Activated CD8-positive, alpha-beta memory T cell treated with anti-CD3 and anti-CD28 coated beads, Interleukin-2, amount 50 U/mL, for 48 hours (primary cell): ENCODE measurements around the gene SEMA4A.
A peak's percentile ranks its signal among the peaks of the same experiment; 100 is the strongest.
"Not testable (repeated sequence)": the region's sequence is repeated elsewhere in the genome, so short reads cannot be mapped to it uniquely, and the experiment has no call there.

Source experiments
- DNase-seq: peaks from one replicate; pipeline ENCODE4 v3.0.0-alpha.2; 2020

The SEMA4A gene

DNA sequence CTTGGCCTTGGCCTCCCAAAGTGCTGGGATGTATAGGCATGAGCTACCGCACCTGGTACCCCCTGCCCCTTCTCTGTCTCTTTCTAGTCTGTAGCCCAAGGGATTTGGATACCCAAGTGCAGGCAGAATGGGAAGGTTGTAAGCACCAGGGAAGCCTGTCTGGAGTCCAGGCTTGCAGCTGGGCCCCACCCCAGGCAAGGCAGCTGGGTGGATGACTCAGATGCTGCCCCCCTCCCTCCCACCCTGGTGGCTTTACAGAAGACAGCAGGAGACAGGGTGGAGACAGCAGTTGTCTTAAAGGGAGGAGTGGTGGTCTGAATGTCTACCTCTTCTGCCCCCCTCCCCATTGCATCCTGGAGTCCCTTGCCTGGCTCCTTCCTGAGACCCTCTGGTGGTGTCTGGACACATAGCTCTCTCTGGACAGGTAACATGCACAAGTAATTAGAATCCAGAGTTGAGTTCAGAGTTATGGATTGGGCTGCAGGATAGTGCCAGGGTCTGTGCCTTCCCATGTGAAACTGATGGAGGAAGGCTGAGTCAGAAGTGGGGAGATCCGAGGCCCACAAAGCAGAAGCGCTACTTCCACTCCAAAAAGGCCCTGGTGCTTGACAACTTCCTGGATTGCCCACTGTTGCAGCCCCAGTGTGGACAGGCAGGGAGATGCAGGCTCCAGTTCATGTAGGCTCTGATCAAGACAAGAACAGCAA is 33.7 kb upstream of the SEMA4A start:
- DNase-seq, result peak; percentile 51

DNA sequence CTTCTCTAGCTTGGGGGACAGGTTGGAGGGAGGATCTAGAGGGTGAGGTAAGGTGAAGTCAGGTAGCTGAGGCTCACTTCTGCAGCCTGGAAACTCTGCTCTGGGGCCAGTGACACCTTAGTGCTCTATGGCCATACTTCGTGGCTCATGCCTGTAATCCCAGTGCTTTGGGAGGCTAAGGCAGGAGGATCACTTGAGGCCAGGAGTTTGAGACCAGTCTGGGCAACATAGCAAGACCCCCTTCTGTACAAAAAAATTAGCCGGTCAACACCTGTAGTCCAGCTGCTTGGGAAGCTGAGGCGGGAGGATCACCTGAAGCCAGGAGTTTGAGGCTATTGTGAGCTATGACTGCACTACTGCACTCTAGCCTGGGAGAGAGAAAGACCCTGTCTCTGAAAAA is 33.1 kb upstream of the SEMA4A start:
- DNase-seq, result no peak

GRCh38 chr1:156121005-156121404 is 32.4 kb upstream of the SEMA4A start:
- DNase-seq, result not testable (repeated sequence)

- DNase-seq, result no peak
Observed at GRCh38 chr1:156121457-156121856, 31.9 kb upstream of the SEMA4A start.

DNA sequence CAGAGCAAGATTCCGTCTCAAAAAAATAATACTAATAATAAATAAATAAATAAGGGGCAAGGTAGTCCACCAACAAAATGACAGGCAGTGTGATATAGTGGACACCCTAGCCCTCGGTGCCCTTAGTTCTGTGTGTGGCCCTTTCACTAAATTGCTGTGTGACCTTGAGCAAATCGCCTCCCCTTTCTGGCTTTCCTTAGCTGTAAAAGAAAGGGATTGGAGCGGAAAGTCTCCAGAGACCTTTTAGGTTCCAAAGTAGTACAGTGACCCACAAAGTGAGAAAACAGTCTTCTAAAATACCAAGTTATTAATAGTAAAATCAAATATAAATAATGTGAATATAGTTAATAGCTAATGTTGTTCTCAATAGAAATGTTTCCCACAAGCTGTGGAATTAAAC is 31.3 kb upstream of the SEMA4A start:
- no peak for DNase-seq

- no peak for DNase-seq
Observed at GRCh38 chr1:156122519-156123355, 30.6 kb upstream of the SEMA4A start.

- DNase-seq, result peak; percentile 83
Observed at GRCh38 chr1:156123356-156124196, 29.8 kb upstream of the SEMA4A start.

- no peak for DNase-seq
Observed at GRCh38 chr1:156124557-156125483, 28.6 kb upstream of the SEMA4A start.

DNA sequence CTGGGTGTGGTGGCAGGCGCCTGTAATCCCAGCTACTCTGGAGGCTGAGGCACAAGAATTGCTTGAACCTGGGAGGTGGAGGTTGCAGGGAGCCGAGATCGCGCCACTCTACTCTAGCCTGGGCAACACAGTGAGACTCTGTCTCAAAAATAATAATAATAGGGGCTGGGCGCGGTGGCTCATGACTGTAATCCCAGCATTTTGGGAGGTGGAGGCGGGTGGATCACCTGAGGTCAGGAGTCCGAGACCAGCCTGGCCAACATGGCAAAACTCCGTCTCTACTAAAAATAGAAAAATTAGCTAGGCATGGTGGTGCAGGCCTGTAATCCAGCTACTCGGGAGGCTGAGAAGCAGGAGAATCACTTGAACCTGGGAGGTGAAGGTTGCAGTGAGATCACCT is 27.8 kb upstream of the SEMA4A start:
- not testable (repeated sequence) for DNase-seq

- DNase-seq, result peak; percentile 83
Observed at GRCh38 chr1:156126043-156126629, 27.2 kb upstream of the SEMA4A start.

DNA sequence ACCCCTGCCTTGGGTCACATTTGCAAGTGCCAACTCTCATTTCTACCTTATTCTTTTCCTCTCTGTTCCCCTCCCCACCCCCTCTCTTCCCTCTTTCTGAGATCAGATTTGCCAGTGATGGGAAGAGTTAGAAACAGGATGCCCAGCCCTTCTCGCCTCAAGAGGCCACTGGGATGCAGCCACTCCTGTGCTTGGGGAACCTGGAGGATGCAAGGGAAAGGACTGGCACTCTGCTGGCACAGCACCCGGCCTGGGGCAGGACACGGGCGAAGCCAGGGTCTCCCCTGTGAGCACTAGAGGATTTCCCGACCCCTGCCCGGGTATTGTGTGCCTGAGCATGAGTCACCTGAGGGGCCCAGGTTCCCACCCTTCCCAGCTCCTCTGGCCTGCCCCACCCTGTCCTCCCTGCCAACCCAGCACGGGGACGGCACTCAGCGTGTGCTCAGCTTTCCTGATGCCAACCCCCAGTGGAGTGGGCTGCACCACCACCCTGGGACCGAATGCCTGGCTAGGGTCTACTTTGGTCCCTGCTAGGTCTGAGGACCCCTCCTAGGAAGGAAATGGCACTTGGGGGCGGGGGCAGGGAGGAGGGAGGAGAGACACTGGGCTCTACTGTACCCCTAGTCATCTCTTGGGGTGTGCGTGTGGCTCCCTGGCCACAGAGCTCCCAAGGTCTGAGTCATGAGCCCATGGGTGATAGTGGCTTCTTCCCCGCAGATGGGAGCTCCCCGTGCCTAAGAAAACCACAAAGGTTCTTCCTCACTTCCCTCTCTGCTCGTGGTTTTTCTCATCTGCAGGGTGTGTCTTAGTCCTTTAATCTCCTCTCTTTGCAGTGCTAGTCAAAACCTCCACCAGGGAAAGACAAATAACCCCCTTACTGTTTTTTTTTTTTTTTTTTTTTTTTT is 26.5 kb upstream of the SEMA4A start:
- peak; percentile 88 for DNase-seq

DNA sequence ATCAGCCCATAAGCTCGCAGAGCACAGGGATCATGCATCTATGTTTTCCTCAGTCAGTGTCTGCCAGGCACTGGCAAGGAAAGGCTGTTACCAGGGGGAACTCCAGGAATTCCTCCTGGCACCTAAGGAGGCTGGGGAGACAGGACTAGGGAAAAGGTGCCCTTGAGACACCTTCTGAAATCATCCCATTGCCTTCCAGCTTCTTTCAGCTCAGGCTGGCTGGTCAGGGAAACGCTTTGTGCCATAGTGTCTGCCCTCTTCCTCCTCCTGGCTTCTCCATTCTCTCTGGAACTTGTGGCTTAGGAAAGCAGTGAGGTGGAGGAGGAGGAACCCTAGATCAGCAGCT is 25.1 kb upstream of the SEMA4A start:
- DNase-seq, result no peak

DNA sequence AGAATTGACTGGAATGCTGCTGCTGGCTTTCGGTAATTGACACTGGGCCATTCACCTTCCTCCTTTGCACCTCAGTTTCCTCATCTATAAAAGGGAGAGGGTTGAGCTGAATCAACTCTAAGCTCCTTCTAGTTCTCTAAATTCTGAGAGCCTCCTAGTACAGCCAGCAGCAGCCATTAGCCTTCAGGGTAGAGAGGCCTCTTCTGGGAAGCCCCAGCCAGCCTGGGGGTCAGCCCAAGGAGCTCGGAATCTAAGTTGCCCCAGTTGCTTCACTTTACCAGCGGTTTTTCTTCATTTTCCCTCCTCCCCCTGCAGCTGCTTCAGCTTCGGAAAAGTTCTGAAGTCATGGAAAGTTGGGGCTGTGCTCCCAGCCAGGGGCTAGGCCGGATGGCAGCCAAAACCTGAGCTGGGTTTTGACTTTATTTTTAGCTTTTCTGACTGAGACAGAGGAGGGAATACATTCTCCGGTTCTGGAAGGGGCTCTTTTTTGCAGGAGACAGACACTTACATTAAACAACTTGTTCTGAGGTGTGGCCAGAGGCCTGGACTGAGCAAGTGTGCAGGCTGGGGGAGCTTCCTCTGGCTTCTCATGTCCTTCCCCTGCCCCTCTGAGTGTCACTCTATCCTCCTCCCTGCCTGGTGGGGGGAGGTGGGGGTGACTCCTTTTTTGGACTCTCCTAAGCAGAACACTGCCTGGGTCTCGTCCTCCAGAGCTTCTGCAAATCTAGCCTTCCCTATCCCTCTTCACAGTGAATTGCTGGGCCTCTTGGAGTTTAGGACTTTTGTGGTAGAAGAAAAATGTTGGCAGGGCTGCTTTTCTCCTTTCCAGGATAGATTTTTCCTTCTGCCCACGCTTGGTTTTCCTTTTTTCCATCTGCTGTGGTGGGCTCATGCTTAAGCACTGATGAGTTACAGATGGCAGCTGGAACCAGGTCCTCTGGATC is 24.5 kb upstream of the SEMA4A start:
- peak; percentile 58 for DNase-seq

GRCh38 chr1:156129687-156130577 is 23.5 kb upstream of the SEMA4A start:
- DNase-seq, result peak; percentile 95

DNA sequence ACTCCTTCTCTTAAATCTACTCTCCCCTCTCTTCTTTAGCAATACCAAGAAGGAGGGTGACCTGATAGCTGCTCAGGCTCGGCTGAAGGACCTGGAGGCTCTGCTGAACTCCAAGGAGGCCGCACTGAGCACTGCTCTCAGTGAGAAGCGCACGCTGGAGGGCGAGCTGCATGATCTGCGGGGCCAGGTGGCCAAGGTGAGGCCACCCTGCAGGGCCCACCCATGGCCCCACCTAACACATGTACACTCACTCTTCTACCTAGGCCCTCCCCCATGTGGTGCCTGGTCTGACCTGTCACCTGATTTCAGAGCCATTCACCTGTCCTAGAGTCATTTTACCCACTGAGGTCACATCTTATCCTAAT is 22.8 kb upstream of the SEMA4A start:
- DNase-seq, result no peak

DNA sequence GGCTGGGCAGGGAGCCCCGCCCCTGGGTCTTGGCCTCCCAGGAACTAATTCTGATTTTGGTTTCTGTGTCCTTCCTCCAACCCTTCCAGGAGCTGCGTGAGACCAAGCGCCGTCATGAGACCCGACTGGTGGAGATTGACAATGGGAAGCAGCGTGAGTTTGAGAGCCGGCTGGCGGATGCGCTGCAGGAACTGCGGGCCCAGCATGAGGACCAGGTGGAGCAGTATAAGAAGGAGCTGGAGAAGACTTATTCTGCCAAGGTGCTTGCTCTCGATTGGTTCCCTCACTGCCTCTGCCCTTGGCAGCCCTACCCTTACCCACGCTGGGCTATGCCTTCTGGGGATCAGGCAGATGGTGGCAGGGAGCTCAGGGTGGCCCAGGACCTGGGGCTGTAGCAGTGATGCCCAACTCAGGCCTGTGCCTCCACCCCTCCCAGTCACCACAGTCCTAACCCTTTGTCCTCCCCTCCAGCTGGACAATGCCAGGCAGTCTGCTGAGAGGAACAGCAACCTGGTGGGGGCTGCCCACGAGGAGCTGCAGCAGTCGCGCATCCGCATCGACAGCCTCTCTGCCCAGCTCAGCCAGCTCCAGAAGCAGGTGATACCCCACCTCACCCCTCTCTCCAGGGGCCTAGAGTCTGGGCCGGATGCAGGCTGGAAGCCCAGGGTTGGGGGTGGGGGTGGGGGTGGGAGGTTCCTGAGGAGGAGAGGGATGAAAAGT is 18.5 kb upstream of the SEMA4A start:
- no peak for DNase-seq

DNA sequence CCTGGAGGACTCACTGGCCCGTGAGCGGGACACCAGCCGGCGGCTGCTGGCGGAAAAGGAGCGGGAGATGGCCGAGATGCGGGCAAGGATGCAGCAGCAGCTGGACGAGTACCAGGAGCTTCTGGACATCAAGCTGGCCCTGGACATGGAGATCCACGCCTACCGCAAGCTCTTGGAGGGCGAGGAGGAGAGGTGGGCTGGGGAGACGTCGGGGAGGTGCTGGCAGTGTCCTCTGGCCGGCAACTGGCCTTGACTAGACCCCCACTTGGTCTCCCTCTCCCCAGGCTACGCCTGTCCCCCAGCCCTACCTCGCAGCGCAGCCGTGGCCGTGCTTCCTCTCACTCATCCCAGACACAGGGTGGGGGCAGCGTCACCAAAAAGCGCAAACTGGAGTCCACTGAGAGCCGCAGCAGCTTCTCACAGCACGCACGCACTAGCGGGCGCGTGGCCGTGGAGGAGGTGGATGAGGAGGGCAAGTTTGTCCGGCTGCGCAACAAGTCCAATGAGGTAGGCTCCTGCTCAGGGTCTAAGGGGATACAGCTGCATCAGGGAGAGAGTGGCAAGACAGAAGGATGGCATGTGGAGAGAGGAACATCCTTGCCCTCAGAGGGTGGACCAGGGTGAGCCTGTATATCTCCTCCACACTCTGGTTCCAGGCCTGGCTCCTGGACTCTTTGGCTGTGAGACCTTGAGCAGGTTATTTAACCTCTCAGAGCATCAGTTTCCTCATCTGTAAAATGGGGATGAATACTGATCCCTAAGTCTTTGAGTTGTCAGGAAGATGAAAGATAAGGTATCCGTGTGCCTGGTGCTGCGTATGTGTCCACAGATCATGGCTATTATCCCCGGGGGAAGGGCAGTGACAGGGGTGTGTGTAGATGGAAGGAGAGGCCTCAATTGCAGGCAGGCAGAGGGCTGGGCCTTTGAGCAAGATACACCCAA is 17.2 kb upstream of the SEMA4A start:
- no peak for DNase-seq
